Stimulated activated CD8-positive, alpha-beta memory T cell treated with anti-CD3 and anti-CD28 coated beads, Interleukin-7, amount 100 ng/mL, for 4 hours (primary cell): ENCODE data around the gene ASXL1.
"Not testable (repeated sequence)": the region's sequence is repeated elsewhere in the genome, so short reads cannot be mapped to it uniquely, and the experiment has no call there.

Source experiments
- DNase-seq, 2 donors: peaks; one replicate each; pipeline ENCODE4 v3.0.0-alpha.2; 2020; ENCODE audit warnings: low read depth in 2 of 2

The ASXL1 gene

GRCh38 chr20:32362901-32363364 lies 4.8 kb downstream of the ASXL1 start:
- no peak for DNase-seq

GRCh38 chr20:32363492-32363891 lies 5.4 kb downstream of the ASXL1 start:
- no peak for DNase-seq

GRCh38 chr20:32364554-32365208 lies 6.5 kb downstream of the ASXL1 start:
- DNase-seq = no peak

GRCh38 chr20:32365564-32365963 lies 7.4 kb downstream of the ASXL1 start:
- no peak for DNase-seq

- DNase-seq = no peak
Observed at GRCh38 chr20:32366380-32366779, 8.2 kb downstream of the ASXL1 start.

DNA sequence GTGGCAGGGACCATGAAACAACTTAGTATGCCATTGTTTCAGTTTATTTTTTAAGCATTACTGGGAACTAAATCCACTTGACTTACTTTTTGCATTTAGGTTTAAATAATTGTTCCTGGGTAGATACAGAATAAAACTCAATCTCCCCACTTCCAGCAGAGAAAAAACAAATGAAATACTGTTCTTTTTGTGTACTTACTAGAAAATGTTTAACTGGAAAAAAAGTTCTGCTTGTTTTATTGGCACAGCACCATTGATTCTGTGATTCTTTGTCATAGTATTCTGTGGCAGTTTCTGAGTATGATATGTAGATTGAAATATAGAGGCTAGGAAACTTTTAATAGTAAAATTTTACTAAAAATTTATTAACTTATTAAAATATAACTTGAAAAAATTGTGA lies 10.2 kb downstream of the ASXL1 start:
- no peak for DNase-seq

GRCh38 chr20:32368925-32369324 lies 10.8 kb downstream of the ASXL1 start:
- DNase-seq = no peak

GRCh38 chr20:32370897-32371296 lies 12.8 kb downstream of the ASXL1 start:
- no peak for DNase-seq

DNA sequence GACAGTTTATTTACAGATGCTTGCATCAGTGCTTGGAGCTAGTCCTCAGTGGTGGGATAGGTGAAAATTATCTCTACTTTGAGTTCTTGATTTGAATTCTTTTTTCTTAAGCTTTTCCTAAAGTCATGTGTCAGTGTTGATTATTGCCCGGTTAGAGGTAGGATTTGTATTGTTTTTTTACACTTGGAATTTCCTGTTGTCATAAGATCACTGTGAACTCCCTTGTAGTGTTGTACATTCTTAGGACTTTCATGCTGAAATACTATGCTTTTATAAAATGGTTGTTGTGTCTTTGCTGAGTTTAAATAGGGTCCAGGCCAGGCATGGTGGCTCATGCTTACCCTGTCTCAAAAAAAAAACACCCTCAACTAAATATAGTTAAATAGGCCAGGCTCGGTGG lies 20.3 kb downstream of the ASXL1 start:
- DNase-seq = no peak

DNA sequence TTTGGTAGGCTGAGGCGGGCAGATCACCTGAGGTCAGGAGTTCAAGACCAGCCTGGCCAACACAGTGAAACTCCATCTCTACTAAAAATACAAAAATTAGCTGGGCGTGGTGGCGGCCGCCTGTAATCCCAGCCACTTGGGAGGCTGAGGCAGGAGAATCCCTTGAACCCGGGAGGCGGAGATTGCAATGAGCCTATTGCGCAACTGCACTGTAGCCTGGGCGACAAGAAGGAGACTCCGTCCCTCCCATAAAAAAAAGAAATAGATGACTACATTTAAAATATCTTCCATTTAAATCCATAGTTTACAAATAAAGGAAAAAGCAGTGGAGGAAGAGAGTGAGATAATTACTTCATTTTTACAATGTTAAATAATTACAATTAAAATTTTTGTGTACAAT lies 21.9 kb downstream of the ASXL1 start:
- not testable (repeated sequence) for DNase-seq

DNA sequence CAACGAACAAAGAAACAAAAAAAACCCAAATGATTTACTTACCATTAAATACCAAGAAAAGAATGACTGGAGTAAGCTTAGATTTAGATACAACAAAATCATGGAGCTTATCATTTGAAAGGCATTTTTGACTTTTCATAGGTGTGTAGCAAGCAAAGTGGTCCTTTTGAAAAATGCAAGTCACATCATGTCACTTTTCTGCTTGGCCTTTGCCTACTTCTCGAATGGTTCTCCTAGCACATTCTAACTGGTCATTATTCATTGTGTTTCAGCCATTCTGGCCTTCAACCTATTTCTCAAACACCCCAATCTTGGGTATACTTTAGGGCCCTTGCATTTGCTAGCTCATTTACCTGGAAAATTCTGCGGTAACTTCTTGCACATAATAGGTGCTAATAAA lies 22.6 kb downstream of the ASXL1 start:
- DNase-seq = no peak

GRCh38 chr20:32382102-32382950 lies 24.2 kb downstream of the ASXL1 start:
- DNase-seq = no peak

DNA sequence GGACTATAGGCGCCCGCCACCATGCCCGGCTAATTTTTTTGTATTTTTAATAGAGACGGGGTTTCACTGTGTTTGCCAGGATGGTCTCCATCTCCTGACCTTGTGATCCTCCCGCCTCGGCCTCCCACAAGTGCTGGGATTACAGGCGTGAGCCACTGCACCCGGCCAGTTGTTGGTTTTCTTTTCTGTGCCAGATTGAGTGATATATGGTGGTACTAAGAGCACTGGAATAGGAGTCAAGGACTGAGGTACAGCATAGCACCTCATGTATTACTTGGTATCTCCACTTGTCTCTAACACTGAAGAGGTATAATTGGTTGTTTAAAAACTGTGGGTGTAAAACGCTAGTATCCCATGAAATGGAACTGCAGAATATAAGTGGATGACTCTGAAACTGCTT lies 25.3 kb downstream of the ASXL1 start:
- DNase-seq = not testable (repeated sequence)

- no peak for DNase-seq
Observed at GRCh38 chr20:32385541-32385940, 27.4 kb downstream of the ASXL1 start.

- DNase-seq = no peak
Observed at GRCh38 chr20:32386091-32386490, 28.0 kb downstream of the ASXL1 start.

DNA sequence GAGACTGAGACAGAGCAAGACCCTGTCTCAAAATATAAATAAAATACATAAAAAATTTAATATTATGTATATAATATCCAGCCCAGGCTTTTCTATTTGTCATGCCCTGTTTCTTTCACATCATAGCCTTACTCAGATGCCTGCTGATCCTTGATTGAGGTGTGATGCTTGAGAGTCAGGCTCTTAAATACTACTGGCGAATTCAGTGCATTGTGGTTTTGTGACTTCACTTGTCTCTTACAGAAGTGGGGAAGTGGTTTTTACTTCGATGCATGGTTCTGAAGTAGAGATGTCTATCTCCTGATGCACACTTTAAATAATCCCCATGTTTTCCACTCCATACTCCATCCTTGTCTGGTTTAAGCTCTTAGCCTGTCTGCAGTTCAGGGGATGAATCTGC lies 29.1 kb downstream of the ASXL1 start:
- DNase-seq = peak in 1 of 2 donors; percentile 6

GRCh38 chr20:32391003-32391402 lies 32.9 kb downstream of the ASXL1 start:
- DNase-seq = no peak

DNA sequence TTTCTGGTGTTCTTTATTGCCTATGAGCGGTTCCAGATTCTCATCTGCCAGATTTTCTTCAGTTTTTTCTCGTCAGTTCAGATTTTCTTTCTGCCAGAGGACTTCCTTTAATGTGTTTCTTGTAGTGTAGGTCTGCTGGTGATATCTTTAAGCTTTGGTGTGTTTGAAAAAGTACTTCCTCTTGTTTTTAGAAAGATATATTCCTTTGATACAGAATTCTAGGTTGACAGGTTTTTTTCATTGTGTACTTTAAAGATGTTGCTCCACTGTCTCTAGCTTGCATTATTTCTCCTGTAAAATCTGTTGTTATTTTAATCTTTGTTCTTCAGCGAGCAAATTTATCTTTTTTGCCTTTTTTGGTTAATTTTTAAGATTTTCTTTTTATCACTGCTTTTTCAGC lies 36.9 kb downstream of the ASXL1 start:
- DNase-seq = no peak

- no peak for DNase-seq
Observed at GRCh38 chr20:32396646-32397160, 38.6 kb downstream of the ASXL1 start.

DNA sequence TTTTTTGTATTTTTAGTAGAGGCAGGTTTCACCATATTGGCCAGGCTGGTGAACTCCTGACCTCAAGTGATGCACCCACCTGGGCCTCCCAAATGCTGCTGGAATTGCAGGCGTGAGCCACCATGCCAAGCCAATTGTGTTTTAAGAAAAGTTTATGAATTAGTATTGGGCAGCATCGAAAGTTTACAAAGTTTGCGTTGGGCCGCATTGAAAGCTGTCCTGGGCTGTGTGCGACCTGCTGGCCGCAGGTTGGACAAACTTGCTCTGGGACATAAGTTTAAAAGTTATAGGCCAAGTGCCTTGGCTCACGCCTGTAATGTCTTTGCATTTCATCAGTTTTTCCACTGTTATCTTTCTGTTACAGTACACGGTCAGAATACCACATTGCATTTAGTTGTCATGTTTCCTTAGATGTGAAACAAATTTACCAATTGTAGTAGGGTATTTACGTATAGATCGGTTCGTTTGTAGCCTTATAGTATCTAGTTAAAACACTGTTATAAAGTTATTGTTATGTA lies 39.5 kb downstream of the ASXL1 start:
- DNase-seq = no peak

- no peak for DNase-seq
Observed at GRCh38 chr20:32400476-32400875, 42.3 kb downstream of the ASXL1 start.

DNA sequence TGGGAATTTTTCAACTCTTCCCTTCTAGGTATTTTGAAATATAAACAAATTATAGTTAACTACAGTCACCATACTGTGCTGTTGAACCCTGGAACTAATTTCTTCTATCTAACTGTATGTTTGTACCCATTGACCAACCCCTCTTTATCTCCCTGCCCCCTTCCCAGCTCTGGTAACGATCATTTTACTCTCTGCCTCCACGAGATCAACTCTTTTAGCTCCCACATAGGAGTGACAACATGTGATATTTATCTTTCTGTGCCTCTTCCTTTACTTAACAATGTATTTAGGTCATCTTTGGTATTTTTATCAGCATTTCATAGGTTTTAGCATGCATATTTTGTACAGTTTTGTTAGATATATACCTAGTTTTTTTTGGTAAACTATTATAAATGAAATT lies 45.9 kb downstream of the ASXL1 start:
- DNase-seq = no peak

GRCh38 chr20:32406701-32407100 lies 48.6 kb downstream of the ASXL1 start:
- no peak for DNase-seq
